Activated naive CD4-positive, alpha-beta T cell treated with anti-CD3 and anti-CD28 coated beads for 36 hours (primary cell): ENCODE measurements around the gene BPGM. TPM values are rescaled to one million over a fixed set of nuclear protein-coding genes. Genes with fewer than 3 reads are reported as not detected.

ENCODE experiments used
- CTCF ChIA-PET: fragments of 350-600 bp; sonication (Branson Sonifier 250); formaldehyde crosslinking; loops from one replicate; lab custom pipeline; 2021; ENCODE audit warnings: antibody characterized with exemption; lab: Charles Lee
- DNase-seq: peaks from one replicate; pipeline ENCODE4 v3.0.0-alpha.2; 2020
- H3K27ac Mint-ChIP-seq: one replicate; pipeline ENCODE4 v1.8.0; 2021; ENCODE audit warnings: mild to moderate bottlenecking, mixed read lengths
- H3K27me3 Mint-ChIP-seq: one replicate; pipeline ENCODE4 v1.8.0; 2021; ENCODE audit warnings: low read depth, mixed read lengths
- H3K36me3 Mint-ChIP-seq: one replicate; pipeline ENCODE4 v1.8.0; 2021; ENCODE audit warnings: low read depth, mixed read lengths
- H3K4me1 Mint-ChIP-seq: one replicate; pipeline ENCODE4 v1.8.0; 2021; ENCODE audit warnings: low read depth, mixed read lengths
- H3K4me3 Mint-ChIP-seq: one replicate; pipeline ENCODE4 v1.8.0; 2021; ENCODE audit warnings: mild to moderate bottlenecking, moderate library complexity, mixed read lengths
- H3K9me3 Mint-ChIP-seq: one replicate; pipeline ENCODE4 v1.8.0; 2021; ENCODE audit warnings: mixed read lengths
- intact Hi-C: fragments of 100-400 bp; cut with micrococcal nuclease; formaldehyde crosslinking; loops from one replicate; pipeline ENCODE4 v1.15.1; 2023
- total RNA-seq, 2 experiments: library from RNA; stranded (reverse); gene quantifications; one replicate each; pipeline ENCODE4 v1.2.3, GENCODE V29; 2021

BPGM gene
- total RNA-seq = 10 to 100 TPM; 13.9 to 14.2 TPM

DNA sequence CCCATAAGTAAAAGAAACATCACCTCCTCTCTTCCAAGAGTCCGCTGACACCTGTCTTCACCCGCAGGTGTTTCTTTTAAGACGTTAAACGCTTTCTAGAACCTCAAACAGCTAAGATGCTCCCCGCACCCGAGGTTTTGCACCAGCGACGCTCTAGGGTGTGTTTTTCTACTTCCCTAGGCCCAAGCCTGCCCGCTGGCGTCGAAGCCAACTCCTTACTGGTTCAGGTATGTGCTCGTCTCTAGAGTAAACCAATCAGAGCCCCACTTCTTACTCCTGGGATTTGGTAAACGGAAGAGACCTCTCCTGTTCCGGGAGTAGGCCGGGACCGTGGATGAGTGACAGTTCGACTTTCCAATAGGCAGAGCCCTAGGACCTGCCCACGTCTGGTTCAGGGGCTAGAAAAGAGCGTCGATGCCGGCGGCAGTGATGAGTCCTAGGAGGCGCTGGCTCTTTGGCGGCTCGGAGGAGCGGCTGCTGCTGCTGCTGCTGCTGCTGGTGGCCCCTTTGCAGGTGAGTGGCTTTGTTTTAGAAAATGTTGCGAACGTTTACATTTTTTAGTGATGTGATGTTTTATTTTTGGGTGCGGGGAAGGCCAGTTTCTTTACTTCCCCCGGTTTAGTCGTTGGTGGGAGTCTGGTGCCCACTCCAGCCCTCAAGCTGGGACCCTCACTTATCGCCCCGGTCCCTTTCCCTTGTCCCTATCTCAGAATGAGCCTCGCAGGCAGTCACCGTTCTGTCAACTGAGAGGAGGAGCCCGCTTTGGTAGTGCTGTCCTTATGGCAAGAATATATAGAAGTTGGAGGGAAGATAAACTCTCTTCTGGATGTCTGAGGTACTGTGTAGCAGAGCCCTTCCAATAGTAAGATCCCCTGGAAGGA lies at the start of gene BPGM:
Gene BPGM (plus strand): TSS at position 429 of the 881 bp plus-strand sequence. CDS start 14,655 bp downstream, outside the sequence.
- Mint-ChIP-seq H3K27me3 (no peaks in the 10 kb centered on the region), H3K4me1 (peaks cover 37% of the 10 kb centered on the region), H3K9me3 (peaks cover 6% of the 10 kb centered on the region), H3K4me3 (no peak within 1 kb of the TSS), H3K36me3 (peaks cover 6% of the 10 kb centered on the region), H3K27ac (no peak within 1 kb of the TSS)
- CTCF ChIA-PET = interaction anchor here (0.6 to 2.7 kb wide), 15 partner anchors 7 to 522 kb away, joined by 3 to 6 read pairs (median 3); no protein-coding TSS in a partner anchor
- DNase-seq = peak; percentile 99
- intact Hi-C loops = loop anchor here (1.0 to 5.0 kb wide), 15 partner anchors 8 to 1331 kb away; partner anchors contain the start of genes AGBL3, AKR1B1, CNOT4 and CYREN

DNA sequence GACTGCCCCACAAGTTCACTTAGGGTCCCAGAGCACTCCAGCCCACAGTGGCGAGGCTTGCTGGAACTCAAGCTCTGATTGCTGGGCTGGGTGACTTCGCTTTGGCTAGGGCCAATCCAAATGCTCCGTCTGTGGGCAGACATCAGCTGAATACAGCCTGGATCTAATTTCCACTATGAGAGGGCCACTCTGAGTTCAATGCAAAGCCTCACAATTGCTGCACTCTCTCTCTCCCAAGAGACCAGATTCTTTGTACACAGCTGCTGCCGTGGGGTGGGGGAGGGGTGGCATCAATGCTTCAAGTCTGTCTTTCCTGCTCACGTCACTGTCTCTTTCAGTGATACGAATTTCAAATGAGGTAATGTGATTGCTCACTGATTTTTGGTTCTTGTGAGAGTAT lies 47.3 kb upstream of the BPGM start:
- Mint-ChIP-seq H3K27ac (no peak overlapping the region), H3K36me3 (no peaks in the 10 kb centered on the region), H3K4me1 (no peaks in the 10 kb centered on the region), H3K9me3 (peaks cover 5% of the 10 kb centered on the region), H3K4me3 (no peak overlapping the region), H3K27me3 (peaks cover 7% of the 10 kb centered on the region)
- CTCF ChIA-PET = interaction anchor here (0.7 to 2.3 kb wide), 2 partner anchors 167 to 477 kb away, joined by 3 to 9 read pairs; no protein-coding TSS in a partner anchor
- DNase-seq = no peak
- intact Hi-C loops = no loop called here

DNA sequence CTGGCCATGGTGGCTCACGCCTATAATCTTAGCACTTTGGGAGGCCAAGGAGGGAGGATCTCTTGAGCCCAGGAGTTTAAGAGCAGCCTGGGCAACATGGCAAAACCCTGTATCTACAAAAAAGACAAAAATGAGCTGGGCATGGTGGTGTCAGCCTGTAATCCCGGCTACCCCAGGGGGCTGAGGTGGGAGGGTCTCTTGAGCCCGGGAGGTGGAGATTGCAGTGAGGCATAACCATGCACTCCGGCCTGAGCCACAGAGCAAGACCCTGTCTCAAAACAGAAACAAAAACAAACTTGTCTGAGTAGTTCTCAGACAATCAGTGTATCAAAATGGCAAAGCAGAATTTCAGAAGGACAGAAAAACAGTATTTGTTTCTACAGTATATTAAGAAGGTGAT lies 45.2 kb upstream of the BPGM start:
- H3K36me3 Mint-ChIP-seq = no peaks in the 10 kb centered on the region
- no peak overlapping the region for H3K4me3 Mint-ChIP-seq
- peaks cover 1% of the 10 kb centered on the region for H3K4me1 Mint-ChIP-seq
- intact Hi-C loops = no loop called here
- peaks cover 8% of the 10 kb centered on the region for H3K27me3 Mint-ChIP-seq
- CTCF ChIA-PET = no interaction called here
- H3K9me3 Mint-ChIP-seq = peaks cover 3% of the 10 kb centered on the region
- DNase-seq = no peak
- no peak overlapping the region for H3K27ac Mint-ChIP-seq

DNA sequence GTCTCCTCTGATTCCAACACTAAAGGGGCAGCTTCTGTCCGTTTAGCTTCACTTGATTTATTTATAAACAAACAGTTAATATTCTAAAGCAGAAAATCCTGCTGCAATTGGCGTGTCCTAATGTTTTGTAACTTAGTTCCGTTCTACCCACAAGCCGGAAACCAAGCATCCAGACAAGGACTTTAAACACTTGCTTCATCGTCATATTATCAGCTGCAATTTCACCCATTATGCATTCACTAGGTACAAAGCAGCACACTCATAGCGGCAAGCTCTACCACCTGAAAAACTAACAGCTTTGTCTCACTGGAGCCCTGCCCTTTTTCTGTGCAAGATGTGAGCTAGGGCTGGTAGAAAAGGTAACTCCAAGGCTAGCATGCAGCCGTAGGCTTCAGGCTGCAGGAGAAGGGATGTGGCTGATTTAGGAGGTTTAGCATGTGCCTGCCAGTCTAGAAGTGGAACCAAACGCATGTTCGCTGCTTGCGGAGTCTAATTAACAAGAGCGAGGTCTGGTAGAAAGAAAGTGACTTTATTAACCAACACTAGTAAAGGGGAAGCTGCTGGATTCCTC lies 43.7 kb upstream of the BPGM start:
- intact Hi-C loops = no loop called here
- peaks cover 1% of the 10 kb centered on the region for H3K4me1 Mint-ChIP-seq
- no peak overlapping the region for H3K4me3 Mint-ChIP-seq
- peaks cover 3% of the 10 kb centered on the region for H3K9me3 Mint-ChIP-seq
- DNase-seq = no peak
- CTCF ChIA-PET = interaction anchor here (0.6 to 1.7 kb wide), 5 partner anchors 9 to 171 kb away, joined by 3 to 6 read pairs (median 3); no protein-coding TSS in a partner anchor
- H3K27ac Mint-ChIP-seq = no peak overlapping the region
- peaks cover 10% of the 10 kb centered on the region for H3K27me3 Mint-ChIP-seq
- H3K36me3 Mint-ChIP-seq = no peaks in the 10 kb centered on the region

DNA sequence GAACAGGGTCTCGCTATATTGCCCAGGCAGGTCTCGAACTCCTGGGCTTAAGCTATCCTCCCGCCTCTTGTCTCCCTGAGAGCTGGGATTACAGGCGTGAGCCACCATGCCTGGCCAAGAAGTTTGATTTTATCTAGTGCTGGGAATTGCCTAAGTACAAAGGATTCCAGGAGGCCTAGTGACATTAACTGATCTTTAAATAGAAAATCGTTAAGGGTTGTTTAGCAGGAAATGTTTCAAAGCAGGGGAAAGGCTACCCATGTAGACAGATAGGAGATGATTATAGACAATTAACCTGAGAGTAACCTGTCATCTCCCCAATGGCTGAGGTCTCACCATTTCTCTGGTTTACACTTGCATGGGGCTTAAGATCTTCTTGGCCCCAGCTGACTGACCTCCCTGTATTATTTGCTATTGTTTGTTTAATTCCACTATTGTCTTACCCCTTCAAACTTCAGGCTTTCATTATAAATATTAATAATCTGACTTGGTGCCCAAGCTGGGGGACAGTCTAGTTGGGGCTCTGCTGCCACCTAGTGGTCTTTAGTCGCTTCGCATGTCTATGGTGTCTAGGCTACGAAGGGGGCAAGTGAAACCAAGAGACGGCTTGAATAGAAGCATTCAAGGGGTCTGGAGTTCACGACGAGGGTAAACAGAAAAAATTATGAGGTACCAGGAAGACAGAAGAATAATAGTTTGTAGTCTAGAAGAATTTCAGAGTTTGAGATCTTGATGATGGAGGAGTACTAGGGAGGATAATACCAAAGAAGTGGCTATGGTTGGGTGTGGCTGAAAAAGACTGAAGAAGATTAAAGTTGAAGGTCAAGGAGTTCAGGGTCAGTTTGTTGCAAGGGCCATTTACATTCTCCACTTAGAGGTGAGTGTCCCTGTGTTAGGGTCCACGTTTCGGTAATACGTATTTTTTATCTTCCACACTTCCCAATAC lies 40.4 kb upstream of the BPGM start:
- DNase-seq = peak; percentile 76
- CTCF ChIA-PET = interaction anchor here (0.6 to 4.6 kb wide), 20 partner anchors 8 to 366 kb away, joined by 3 to 46 read pairs (median 4); partner anchors contain the start of gene AKR1B15
- no peaks in the 10 kb centered on the region for H3K36me3 Mint-ChIP-seq
- no peaks in the 10 kb centered on the region for H3K9me3 Mint-ChIP-seq
- peaks cover 3% of the 10 kb centered on the region for H3K27me3 Mint-ChIP-seq
- intact Hi-C loops = loop anchor here (1.0 to 2.0 kb wide), 3 partner anchors 59 to 174 kb away; no protein-coding TSS in a partner anchor
- H3K27ac Mint-ChIP-seq = no peak overlapping the region
- H3K4me1 Mint-ChIP-seq = peaks cover 1% of the 10 kb centered on the region
- H3K4me3 Mint-ChIP-seq = no peak overlapping the region

DNA sequence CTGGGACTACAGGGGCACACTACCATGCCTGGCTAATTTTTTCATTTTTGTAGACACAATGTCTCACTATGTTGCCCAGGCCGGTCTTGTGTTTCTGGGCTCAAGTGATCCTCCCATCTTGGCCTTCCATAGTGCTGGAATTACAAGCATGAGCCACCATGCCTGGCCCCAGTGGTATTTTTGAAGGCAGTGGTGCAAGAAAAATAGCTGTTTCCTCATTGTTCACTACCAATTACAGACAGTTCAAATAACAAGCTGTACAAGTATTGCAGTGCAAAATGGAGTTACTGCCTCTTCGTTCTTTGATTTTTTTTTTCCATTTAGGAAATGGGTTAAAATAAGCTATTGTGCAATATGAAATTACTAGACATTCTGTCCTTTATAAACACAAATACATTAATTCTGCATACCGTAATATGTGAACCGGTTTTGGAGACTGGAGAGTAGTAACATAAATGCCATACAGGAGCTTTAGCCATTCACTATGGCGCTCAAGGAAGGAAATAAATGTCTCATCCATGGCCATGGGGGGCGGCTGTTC lies 35.0 kb upstream of the BPGM start:
- Mint-ChIP-seq H3K36me3 (no peaks in the 10 kb centered on the region), H3K27me3 (peaks cover 8% of the 10 kb centered on the region), H3K4me1 (peaks cover 9% of the 10 kb centered on the region), H3K9me3 (peaks cover 3% of the 10 kb centered on the region), H3K27ac (no peak overlapping the region), H3K4me3 (no peak overlapping the region)
- no peak for DNase-seq
- intact Hi-C loops = loop anchor here (1.0 to 5.0 kb wide), 2 partner anchors 141 to 343 kb away; no protein-coding TSS in a partner anchor
- CTCF ChIA-PET = interaction anchor here (0.7 to 2.5 kb wide), 8 partner anchors 9 to 776 kb away, joined by 3 to 8 read pairs (median 4); partner anchors contain the start of gene AKR1B15

DNA sequence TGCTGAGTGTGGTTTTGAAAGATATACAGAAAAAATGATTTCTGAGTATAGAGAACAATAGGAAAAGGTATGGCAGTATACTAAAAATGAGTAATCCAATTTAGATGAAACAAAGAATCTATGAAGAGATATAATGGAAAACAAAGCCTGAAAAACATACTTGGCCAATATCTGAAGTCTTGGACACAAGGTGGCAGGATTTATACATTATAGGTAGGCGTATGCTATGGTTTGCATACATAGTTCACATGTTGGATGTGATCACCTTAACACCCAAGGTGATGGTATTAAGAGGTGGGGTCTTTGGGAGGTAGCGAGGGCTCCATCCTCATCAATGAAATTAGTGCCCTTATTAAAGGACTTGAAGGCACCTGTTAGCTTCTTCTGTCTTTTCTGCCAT lies 34.5 kb upstream of the BPGM start:
- CTCF ChIA-PET = interaction anchor here (0.7 to 2.5 kb wide), 7 partner anchors 10 to 179 kb away, joined by 3 to 8 read pairs (median 4); partner anchors contain the start of gene AKR1B15
- Mint-ChIP-seq H3K4me1 (peaks cover 9% of the 10 kb centered on the region), H3K9me3 (peaks cover 3% of the 10 kb centered on the region), H3K4me3 (no peak overlapping the region), H3K27ac (no peak overlapping the region), H3K36me3 (no peaks in the 10 kb centered on the region), H3K27me3 (peaks cover 11% of the 10 kb centered on the region)
- intact Hi-C loops = loop anchor here (1.0 to 5.0 kb wide), 2 partner anchors 140 to 342 kb away; no protein-coding TSS in a partner anchor
- no peak for DNase-seq

DNA sequence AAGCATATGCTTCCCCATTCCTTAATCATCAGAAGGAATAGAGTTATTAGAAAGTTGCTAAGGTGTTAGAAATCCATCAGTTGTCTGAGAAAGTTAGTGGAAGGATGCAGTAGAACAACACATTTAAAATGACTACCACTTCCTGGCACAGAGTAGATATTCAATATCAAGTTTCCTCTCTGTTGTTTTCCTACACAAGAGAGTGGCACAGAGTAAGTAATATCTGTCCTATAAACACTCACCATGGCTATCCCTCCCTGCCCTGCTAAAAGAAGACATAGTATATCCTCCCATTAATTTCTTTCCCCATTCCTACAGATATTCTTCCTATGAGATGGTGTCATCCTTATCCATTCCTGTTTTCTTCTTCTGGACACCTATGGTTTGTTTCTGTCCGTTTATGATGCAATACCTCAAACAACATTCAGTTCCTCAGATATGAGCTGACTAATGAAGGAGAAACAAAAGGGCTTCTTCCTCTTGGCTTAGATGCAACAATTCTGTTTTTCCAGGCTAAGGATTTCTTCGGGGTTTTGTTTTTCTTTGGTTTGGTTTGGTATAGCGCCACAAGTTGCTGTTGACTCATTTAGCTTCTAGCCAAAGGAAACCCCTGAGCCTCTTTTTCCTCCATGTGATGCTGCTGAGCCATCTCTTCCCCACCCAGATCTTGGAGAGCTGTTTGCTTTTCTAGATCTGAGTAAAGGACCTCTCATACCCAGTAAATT lies 32.9 kb upstream of the BPGM start:
- H3K27me3 Mint-ChIP-seq = peaks cover 17% of the 10 kb centered on the region

DNA sequence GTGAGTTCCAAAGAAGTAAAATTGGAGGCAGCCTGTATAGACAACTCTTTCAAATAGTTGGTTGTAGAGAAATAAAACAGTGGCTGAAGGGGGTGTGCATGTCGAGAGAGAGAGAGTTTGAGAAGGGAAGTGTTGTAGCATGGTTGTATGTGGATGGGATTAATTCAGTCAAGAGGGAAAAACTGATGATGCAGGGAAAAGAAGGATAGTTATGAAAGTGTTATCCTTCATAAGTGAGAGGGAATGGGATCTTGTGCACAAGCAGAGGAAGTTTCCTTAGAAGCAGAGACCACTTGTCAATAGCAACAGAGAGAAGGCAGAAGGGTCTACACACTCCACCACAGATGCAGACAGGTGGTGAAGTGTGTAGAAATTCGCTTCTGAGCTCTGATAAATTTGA lies 30.0 kb upstream of the BPGM start:
- Mint-ChIP-seq H3K36me3 (no peaks in the 10 kb centered on the region), H3K27me3 (peaks cover 28% of the 10 kb centered on the region), H3K27ac (no peak overlapping the region), H3K4me1 (peaks cover 9% of the 10 kb centered on the region), H3K9me3 (peaks cover 3% of the 10 kb centered on the region), H3K4me3 (no peak overlapping the region)
- CTCF ChIA-PET = no interaction called here
- intact Hi-C loops = no loop called here
- no peak for DNase-seq

More for the DNA sequence above, 32.9 kb upstream of the BPGM start:
- Mint-ChIP-seq H3K27ac (no peak overlapping the region), H3K9me3 (peaks cover 3% of the 10 kb centered on the region), H3K36me3 (no peaks in the 10 kb centered on the region), H3K4me3 (no peak overlapping the region), H3K4me1 (peaks cover 9% of the 10 kb centered on the region)
- peak; percentile 45 for DNase-seq
- intact Hi-C loops = loop anchor here (1.0 to 5.0 kb wide), 2 partner anchors 55 to 139 kb away; no protein-coding TSS in a partner anchor
- CTCF ChIA-PET = interaction anchor here (0.6 to 1.0 kb wide), 2 partner anchors 8 to 51 kb away, joined by 3 read pairs; no protein-coding TSS in a partner anchor

DNA sequence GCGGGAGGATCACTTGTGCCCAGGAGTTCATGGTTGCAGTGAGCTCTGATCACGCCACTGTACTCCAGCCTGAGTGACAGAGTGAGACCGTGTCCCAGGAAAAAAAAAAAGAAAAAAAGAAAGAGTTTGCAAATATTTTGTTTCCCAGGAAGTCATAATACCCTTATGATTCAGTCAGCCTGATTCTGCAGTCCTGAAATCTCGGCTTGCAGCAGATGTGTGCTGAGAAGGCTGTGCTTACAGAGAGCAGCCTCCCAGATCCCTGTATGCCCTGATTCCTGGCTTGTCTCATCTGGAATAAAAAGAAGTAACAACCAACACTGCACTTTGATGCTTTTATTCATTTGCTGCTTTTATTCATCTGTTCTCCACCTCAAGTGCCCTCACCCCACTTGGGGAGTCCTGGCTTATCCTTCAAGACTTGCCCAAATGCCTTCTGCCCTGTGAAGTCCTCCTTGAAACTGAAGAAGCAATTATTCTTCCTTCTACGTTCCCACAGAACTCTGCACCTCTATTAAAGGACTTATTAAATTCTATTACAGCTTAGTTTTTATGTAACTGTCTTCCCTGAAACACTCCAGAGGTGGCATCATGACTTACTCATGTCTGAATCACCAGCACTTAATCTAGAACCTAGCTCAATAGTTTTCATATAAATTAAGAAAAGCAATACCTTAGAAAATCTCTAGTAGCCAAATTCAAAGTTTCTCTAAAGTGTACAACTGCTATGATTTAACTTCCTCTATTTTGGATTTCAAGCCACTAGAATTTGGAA lies 27.7 kb upstream of the BPGM start:
- Mint-ChIP-seq H3K9me3 (no peaks in the 10 kb centered on the region), H3K27ac (no peak overlapping the region), H3K36me3 (no peaks in the 10 kb centered on the region), H3K4me1 (peaks cover 4% of the 10 kb centered on the region), H3K4me3 (no peak overlapping the region), H3K27me3 (peaks cover 41% of the 10 kb centered on the region)
- intact Hi-C loops = no loop called here
- CTCF ChIA-PET = interaction anchor here (0.5 to 0.9 kb wide), 3 partner anchors 11 to 316 kb away, joined by 3 to 4 read pairs (median 3); no protein-coding TSS in a partner anchor
- DNase-seq = no peak
